GM04503 (cell line): ENCODE measurements around the gene C3AR1.
"Not testable (repeated sequence)": the region's sequence is repeated elsewhere in the genome, so short reads cannot be mapped to it uniquely, and the experiment has no call there.

Source experiments
- DNase-seq: peaks from one replicate; pipeline ENCODE4 v3.0.0-alpha.2; 2012; ENCODE audit warnings: low read depth

C3AR1 gene

DNA sequence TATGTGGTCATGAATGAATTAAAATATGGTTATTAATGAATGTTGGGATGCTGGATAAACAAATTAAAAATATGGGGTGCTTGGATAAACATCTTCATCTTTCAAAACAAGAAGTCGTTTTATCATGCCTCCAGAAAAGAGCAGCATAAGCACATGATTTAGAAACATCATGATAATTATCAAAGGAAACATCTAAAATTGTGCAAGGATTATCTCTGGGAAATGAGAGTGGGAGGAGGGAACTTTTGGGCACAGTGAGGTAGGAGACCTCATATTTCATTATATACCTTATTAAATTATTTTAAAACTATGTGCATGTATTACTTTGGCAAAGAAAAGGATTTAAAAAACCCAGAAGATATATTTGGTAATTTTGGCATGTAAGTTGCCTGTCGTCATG lies 8.9 kb downstream of the C3AR1 start:
- DNase-seq: no peak

DNA sequence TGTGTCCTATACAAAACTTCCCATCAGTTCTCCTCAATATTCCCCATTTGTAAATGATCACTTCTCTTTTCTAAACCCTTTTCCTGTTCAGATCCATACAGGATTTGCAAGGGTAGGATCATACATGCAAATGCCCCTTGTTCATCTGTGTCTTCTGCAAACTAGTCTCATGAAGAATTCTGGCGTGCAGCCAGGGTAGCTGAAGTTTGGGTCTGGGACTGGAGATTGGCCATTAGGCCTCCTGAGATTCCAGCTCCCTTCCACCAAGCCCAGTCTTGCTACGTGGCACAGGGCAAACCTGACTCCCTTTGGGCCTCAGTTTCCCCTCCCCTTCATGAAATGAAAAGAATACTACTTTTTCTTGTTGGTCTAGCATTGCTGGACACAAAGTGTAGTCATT lies 11.3 kb downstream of the C3AR1 start:
- DNase-seq: no peak

DNA sequence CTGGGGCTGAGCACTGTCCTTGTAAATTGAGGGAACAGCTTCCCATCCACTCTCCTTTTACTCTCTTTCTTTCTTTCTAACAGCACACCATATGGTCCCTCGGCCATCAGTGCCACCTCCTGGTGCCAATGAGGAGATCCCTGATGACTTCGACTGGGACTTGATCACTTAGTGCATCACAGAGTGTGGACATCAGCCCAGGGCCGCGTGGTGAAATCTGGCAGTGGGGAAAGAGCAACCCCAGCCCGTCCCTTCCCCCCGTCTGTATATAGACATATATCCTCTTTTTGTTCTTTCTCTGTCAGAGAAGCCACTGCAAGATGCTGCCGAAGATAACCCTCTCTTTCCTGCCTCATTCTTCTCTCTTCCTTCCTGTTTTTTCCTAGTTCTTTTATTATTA lies 13.5 kb downstream of the C3AR1 start:
- DNase-seq: no peak

DNA sequence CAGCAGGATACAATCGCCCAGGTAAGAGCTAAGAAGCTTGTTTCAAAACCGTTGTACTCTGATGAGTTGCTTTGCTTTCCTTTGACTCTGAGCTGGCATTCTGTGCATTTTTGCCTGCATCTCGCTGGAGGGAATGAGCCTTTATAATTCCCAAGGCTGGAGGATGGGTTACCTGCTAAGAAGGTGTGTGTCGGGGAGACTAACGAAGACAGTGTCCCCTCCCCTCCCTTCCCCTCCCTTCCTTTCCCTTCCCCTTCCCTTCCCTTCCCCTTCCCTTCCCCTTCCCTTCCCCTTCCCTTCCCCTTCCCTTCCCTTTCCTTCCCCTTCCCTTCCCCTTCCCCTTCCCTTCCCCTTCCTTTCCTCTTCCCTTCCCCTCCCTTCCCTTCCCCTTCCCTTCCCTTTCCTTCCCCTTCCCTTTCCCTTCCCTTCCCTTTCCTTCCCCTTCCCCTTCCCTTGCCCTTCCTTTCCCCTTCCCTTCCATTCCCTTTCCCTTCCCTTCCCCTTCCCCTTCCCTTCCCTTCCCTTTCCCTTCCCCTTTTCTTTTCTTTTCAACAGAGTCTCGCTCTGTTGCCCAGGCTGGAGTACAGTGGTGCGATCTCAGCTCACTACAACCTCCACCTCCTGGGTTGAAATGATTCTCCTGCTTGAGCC lies 15.4 kb downstream of the C3AR1 start:
- DNase-seq: no peak

DNA sequence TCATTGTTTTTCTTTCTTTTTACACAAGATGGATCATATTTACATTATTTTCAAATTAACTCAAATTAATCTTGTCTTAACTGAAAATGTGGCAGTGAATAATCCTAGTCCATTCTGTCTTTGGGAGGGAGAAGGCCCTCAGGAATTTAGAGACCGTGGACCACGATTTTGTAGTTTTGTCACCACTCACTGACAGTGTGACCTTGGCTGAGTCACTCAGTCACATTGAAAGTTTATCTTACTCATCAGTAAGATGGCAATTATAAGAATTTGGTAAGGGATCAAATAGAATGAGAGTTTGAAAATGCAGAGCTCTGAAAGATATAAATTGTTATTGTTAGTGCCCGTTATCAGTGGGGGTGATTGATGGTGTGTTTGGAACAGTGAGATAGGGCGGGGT lies 17.3 kb downstream of the C3AR1 start:
- no peak for DNase-seq

DNA sequence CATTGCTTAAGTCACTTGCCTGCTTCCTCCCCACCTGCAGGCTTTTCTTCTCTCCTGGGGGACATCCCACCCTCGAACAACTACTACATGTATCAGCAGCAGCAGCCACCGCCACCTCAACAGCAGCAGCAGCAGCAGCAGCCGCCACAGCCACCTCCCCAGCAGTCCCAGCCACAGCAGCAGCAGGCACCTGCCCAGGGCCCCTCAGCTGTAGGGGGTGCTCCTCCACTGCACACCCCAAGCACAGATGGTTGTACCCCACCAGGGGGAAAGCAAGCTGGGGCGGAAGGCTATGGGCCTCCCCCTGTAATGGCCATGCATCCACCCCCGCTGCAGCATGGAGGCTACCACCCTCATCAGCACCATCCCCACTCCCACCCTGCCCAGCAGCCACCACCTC lies 18.3 kb downstream of the C3AR1 start:
- DNase-seq: no peak

DNA sequence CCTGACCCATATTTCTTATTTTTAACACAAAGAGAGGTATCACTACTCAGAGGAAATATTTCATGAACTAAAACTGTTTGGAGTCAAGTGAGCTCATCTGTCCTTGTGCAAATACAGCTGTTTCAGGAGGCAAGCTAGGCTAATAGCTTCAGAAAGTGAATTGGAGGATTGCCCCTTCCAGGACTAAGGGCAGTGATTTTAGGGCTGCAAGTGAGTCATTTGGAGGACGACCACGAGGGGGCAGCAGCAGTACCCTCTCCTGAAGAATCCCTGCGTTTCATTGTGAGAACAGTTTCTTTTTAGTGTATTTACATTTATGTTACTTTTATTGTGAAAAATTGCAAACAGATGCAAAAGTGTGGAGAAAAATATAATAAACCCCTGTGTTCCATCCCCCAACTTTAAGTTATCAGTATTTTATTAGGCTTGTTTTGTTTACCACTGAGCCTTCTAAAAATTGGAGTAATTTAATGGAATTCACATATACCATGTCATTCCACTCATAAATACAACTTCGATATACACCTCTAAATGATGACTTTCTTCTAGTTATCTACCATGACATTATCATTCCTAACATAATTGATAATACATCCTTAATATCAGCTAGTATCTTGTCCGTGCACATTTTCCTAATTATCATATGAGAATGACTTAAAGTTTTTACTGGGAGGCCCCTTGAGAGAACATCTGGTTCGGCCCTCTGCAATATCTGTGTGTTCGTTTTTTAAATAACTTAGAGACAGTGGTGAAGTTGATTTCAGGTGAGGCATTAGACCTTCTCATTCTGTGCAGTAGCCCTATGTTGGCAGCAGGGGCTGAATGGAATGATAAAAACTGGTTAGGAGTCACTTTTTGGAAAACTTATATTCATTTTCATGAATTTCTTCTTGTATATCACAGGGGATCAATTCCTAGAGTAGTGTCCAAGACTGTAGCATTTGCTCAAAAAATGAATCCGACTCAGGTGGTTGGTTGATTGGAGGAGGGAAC lies 19.9 kb downstream of the C3AR1 start:
- DNase-seq: no peak

DNA sequence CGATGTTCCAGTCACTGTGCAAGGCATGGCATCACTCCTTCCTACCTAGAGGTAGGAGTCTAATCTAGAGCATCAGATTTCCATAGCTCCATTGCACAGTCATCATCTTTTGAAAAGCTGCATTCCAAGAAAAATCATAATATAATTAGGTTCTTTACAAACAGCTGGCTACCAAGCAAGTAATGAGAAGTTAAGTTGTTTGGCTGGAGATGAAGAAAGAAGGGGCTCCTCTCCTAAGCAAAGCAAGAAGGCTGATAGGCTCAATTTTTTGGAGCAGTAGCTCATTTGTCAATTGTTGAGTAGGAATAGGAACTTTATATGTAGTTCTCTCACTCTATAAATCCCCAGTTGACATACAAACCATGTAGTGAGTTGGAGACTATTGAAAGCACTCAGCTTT lies 25.4 kb downstream of the C3AR1 start:
- DNase-seq: no peak

DNA sequence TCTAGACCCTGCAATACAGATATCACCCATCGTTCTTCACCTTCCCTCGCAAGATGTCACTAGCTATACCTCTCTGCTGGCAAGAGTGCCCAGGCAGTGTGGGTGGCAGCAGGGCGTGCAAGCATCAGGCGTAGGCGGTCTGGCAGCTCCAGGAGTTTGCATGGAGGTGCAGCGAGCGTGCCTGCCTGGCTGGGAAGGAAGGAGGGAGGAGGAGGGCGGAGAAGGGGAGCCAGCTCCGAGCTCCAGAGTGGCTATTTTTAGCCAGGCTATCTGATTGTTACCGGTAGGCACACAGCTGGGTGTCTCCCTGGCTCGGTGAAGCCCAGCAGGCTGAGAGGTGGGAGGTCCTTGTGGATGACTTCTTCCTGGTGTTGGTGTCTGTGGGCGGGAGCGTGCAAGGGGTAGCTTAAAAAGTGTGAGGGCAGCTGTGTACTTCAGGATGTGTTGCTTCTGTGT lies 27.5 kb downstream of the C3AR1 start:
- DNase-seq: no peak

DNA sequence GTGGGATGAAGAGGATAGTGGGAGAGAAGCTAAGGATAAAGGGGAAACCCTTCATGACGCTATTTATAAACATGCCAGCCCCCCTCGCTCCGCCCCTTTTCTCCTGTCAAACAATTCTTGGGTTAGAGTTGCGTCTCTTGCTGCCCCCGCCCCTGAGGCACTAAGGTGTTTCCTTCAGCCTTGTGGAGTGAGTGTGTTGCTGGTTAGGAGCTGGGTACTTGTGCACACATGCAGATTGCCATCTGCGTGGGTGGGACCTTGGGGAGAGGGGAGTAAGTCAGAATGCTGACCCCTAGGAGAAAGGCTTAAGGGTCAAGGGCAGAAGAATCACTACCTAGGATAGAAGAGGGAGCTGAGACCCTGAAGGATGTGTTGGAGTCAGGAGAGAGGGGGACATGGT lies 28.2 kb downstream of the C3AR1 start:
- DNase-seq: no peak

DNA sequence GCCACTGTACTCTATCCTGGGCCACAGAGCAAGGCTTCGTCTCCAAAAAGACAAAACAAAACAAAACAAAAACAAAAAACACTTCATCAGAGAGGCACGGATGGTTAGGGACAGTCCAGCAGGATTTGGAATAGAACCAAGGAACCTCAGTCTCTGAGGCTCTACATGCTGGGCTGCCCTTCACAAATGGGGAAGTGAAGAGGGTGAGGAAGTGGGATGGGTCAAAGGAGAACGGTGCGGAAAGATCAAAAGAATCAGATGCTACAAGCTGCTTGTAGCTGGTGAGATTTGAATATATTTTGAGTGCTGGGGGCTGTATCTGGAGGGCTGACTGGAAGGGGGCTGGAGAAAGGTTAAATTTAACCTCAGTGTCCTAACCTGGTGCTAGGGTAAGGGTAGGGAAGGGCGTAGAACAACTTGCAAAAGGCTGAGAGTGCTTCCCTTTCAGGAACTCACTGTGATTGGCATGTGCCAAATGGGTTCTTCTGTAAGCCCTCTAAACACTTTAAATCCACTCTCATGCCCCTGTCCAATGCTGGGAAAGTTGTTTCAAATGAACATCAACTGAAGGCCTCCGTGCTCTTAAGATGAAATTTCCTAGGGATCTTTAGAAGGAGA lies 29.0 kb downstream of the C3AR1 start:
- no peak for DNase-seq

DNA sequence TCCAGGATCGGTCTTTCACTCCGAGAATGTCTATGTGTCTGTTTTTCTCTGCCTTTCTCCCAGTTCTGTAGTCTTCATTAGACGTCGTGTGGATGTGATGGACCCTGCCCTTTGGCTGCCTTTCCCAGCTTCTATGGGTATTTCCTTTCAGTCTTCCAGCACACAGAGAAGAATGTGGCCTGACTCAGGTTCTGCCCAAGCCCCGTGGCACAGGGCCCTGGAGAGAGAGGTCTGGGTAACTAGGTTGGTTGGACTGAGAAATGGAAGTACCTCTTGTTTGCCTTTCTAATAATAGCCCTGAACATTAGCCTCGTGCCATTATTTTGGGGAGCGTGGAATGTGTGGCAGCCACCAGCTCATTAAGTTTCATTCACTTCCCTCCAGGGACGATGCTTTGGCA lies 29.8 kb downstream of the C3AR1 start:
- DNase-seq: no peak

DNA sequence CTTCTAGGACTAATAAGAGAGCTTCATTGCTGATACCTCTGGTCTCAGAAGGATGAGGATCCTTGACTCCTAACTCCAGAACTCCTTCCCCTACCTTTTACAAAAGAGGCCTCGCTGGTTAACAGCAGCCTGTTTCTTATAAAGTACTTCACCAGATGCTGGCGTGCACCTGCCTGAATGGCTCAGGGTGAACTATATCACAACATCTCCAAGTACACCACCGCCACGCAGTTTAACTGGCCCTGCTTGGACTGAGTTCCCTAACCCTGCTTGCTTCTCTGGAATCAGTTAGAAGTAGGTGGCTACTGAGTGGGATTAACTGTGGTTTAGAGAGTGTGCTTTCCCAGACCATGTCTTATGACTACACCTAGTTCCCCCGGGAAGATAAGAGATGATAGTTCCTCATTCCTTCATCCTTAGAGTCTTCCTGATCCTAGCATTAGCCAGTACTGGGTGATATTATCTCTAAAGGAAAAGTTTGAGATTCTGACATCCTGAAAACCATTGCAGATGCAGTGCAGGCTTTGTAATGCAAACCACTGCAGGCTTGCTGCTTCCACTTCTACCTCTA lies 30.6 kb downstream of the C3AR1 start:
- no peak for DNase-seq

DNA sequence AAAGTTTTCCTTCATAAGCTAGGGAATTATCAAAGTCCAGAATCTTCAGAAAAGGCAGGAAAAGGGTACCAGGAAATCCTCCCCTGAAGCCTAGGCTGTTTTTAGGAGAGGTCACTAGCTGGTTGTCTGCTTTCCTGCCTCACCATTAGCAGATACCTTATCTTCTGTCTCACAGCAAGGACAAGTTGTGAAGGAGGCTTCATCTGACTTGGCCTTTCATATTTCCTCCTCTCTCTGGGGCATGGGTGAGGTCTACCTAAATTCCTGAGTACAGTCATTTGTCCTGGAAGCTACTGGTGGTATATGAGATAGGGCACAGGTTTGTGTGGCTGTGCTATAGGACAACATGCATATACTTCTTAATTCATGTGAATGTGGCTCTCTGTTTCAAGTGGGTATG lies 31.4 kb downstream of the C3AR1 start:
- DNase-seq: no peak

DNA sequence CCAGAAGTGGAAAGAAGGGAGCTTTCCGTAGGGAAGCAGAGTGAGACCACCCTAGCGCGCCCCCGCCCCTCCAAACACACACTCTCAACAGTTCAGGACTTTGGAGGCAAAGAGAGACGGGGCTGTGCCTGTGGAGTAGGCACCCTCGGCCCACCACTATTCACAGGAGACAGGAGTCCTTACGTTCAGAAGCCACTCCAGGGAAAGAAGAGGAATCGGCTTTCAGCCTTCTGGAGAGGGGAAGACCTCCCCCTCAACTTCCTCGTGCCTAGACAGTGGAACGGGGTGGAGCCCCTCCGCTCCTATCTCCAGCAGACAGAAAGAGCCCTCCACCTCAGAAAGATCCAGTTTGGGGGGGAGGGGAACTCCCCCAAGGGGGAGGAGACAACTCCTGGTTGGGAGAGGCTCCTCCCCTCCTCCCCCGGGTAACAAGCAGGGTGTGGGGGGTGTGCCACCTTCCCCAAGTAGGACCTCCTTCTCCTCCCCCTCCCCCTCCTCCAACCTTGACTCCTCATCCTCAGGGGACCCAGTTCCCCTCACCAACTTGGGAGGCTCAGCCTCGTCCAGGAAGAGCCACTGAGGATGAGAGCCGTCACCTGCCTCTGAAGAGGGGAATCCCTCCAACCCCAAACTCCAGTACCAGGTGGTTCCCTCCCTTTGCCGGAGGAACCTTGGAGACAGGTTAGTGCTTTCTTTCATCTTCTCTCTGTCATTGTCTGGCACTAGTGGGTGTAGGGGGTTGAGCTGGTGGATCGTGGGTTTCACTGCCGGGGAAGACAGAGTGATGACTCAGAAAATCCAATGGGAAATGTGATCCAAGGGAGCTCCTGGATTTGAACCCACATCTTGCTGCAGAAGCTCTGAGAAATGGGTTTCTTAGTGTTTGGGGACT lies 32.8 kb downstream of the C3AR1 start:
- DNase-seq: no peak

DNA sequence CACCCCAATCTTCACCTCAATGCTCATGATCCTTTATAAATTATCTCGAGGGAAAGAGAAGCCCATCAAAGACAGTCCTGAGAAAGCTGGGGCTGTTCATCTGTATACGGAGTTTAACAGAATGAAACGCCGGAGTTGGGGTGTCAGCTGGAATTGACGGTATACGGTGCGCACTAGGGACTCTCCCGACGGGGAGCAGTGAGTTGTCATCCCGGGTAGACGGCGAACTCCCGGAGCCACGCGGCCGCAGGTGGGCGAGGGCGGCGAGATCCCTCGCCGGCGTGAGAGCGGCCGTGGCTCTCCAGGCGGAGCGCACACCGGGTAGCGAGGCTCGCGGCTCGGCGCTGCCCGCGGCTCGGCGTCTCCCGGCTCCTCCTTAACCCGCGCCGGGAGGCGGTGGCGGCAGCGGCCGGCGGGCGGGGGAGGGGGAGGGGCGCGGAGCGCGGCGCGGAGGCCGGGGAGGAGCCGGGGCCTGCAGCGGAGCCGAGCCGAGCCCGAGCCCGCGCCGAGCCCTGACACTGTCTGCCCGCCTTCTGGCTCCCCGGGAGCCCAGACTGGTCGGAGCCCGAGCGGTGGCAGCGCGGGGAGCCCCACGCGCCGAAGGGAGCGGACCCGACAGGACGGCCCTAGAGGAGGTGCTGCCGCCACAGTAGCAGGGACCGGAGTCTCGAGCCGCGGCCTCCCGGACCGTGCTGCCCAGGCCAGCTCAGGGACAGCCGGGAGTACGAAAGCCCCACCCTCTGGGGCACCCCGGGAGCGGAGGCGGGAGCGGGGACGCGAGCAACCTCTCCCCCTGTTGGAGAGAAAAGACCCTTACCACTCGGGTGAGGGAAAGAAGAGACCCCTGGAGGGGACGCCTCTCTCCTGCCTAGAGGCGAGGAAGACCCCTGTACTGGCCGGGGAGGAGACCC lies 33.7 kb downstream of the C3AR1 start, which contains the start of gene FOXJ2:
Gene FOXJ2, plus strand, starts transcription at position 475 of the 911 bp plus-strand sequence. CDS start 7,117 bp downstream, outside the sequence.
- DNase-seq: no peak

DNA sequence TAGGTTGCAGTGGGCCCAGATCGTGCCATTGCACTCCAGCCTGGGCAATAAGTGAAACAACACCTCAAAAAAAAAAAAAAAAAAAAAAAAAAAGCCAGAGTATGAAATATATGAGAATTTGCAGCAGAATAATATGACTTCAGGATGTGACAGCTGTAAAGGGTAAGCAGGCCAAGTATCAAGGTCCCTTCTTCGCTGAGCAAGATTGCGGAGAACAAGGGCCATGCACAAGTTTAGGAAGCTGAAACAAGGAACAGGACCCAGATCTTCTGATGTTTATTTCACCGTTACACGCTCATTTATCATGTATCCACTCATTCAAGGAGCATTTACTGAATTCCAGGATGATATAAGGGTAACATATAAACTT lies 34.3 kb downstream of the C3AR1 start:
- no peak for DNase-seq

DNA sequence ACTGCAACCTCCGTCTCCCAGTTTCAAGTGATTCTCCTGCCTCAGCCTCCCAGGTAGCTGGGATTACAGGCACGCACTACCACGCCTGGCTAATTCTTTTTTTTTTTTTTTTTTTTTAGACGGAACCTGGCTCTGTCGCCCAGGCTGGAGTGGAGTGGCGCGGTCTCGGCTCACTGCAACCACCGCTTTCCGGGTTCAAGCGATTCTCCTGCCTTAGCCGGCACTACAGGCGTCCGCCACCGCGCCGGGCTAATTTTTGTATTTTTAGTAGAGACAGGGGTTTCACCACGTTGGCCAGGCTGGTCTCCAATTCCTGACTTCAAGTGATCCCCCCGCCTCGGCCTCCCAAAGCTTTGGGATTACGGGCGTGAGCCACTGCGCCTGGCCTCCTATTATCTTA lies 35.1 kb downstream of the C3AR1 start:
- DNase-seq: not testable (repeated sequence)

DNA sequence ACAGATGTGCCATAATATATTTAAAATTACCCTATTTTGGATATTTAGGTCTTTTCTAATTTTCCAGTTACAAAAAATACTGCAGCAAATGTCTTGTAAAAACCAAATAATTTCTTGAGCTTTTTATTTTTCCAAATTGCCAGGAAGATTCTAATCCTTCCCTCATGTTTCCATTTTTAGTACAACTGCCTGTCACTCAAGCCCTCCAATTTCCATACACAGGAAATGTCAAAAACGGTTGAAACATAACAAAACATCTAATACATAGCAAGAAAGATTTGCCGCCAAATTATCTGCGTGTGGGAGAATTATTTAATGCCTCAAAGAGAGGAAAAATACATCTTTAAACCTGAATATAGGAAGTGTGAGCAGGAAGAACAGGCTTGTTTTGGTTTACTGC lies 36.0 kb downstream of the C3AR1 start:
- DNase-seq: no peak

DNA sequence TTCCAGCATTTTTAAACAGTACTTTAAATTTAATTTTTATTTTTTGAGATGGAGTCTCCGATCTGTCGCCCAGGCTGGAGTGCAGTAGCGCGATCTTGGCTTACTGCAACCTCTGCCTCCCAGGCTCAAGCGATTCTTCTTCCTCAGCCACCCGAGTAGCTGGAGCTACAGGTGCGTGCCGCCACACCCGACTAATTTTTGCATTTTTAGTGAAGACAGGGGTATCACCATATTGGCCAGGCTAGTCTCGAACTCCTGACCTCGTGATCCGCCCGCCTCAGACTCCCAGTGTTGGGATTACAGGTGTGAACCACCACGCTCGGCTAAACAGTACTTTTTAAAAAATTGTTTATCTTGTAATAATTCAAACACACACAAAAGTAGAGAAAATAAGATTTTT lies 37.9 kb downstream of the C3AR1 start:
- no peak for DNase-seq
